Neural progenitor cell (in vitro differentiated cells): ENCODE data around the gene MED12L. TPM values are rescaled to one million over a fixed set of nuclear protein-coding genes. Genes with fewer than 3 reads are reported as not detected.

Experiments
- DNase-seq: peaks from one replicate; pipeline ENCODE4 v3.0.0-alpha.2; 2016; ENCODE audit warnings: low spot score
- H2AFZ ChIP-seq: fragments of 200-600 bp; sonication (generic); replicated peaks from 2 replicates; pipeline ENCODE4 v1.6.1; 2016; ENCODE audit warnings: antibody characterized with exemption
- H3F3A ChIP-seq: fragments of 200-600 bp; sonication (generic); 2 replicates; pipeline ENCODE4 v1.6.1; 2016; ENCODE audit warnings: antibody characterized with exemption, low read depth
- H3K27ac ChIP-seq: fragments of 200-600 bp; sonication (generic); 2 replicates; pipeline ENCODE4 v1.5.1; 2016; ENCODE audit warnings: mild to moderate bottlenecking
- H3K27me3 ChIP-seq: fragments of 200-600 bp; sonication (generic); 2 replicates; pipeline ENCODE4 v1.6.1; 2016; ENCODE audit warnings: mild to moderate bottlenecking, moderate library complexity
- H3K36me3 ChIP-seq: fragments of 200-600 bp; sonication (generic); 2 replicates; pipeline ENCODE4 v1.5.1; 2016
- H3K4me1 ChIP-seq: fragments of 200-600 bp; sonication (generic); 2 replicates; pipeline ENCODE4 v1.6.1; 2016; ENCODE audit warnings: mixed run types
- H3K4me2 ChIP-seq: fragments of 200-600 bp; sonication (generic); 2 replicates; pipeline ENCODE4 v1.6.1; 2016
- H3K4me3 ChIP-seq: fragments of 200-600 bp; sonication (generic); 2 replicates; pipeline ENCODE4 v1.5.1; 2016
- H3K79me2 ChIP-seq: fragments of 200-600 bp; sonication (generic); 2 replicates; pipeline ENCODE4 v1.6.1; 2016; ENCODE audit warnings: low read depth
- H3K9ac ChIP-seq: fragments of 200-600 bp; sonication (generic); 2 replicates; pipeline ENCODE4 v1.6.1; 2016
- H3K9me3 ChIP-seq: fragments of 200-600 bp; sonication (generic); 2 replicates; pipeline ENCODE4 v1.5.1; 2016; ENCODE audit warnings: low read depth
- H4K20me1 ChIP-seq: fragments of 200-600 bp; sonication (generic); 2 replicates; pipeline ENCODE4 v1.6.1; 2016; ENCODE audit warnings: low read depth
- H3K27ac Mint-ChIP-seq: 3 replicates; pipeline ENCODE4 v1.8.0; 2021; ENCODE audit warnings: mixed read lengths
- H3K27me3 Mint-ChIP-seq: 2 replicates; pipeline ENCODE4 v1.8.0; 2022; ENCODE audit warnings: low read depth, mild to moderate bottlenecking, inconsistent platforms, moderate library complexity, mixed read lengths; ENCODE audit not compliant: insufficient read depth
- H3K36me3 Mint-ChIP-seq: 3 replicates; pipeline ENCODE4 v1.8.0; 2021; ENCODE audit warnings: mixed read lengths
- H3K4me1 Mint-ChIP-seq: 3 replicates; pipeline ENCODE4 v1.8.0; 2021; ENCODE audit warnings: mixed read lengths
- H3K4me3 Mint-ChIP-seq: 3 replicates; pipeline ENCODE4 v1.8.0; 2021; ENCODE audit warnings: mild to moderate bottlenecking, moderate library complexity, mixed read lengths
- H3K9me3 Mint-ChIP-seq: 3 replicates; pipeline ENCODE4 v1.8.0; 2020; ENCODE audit warnings: mixed read lengths
- EZH2 ChIP-seq: fragments of 200-600 bp; sonication (generic); IDR thresholded peaks from 2 replicates; pipeline ENCODE4 v1.6.1; 2017; ENCODE audit warnings: antibody characterized with exemption, mild to moderate bottlenecking, moderate library complexity
- EZH2phosphoT487 ChIP-seq: fragments of 200-600 bp; sonication (generic); IDR thresholded peaks from 2 replicates; pipeline ENCODE4 v1.6.1; 2017; ENCODE audit warnings: antibody characterized with exemption
- total RNA-seq: library from RNA; depleted of rRNA; stranded (reverse); fragments of >200 nt; gene quantifications from 2 replicates; pipeline ENCODE4 v1.2.3, GENCODE V29; 2015; ENCODE audit warnings: low replicate concordance
- TF ChIP-seq, protein P1 (sequence below): fragments of 200-600 bp; sonication (generic); IDR thresholded peaks from 2 replicates; pipeline ENCODE4 v1.5.1; 2017; ENCODE audit warnings: antibody characterized with exemption, mild to moderate bottlenecking

Gene MED12L
- total RNA-seq, 1 donor from 2014 or later: 16.5 TPM

DNA sequence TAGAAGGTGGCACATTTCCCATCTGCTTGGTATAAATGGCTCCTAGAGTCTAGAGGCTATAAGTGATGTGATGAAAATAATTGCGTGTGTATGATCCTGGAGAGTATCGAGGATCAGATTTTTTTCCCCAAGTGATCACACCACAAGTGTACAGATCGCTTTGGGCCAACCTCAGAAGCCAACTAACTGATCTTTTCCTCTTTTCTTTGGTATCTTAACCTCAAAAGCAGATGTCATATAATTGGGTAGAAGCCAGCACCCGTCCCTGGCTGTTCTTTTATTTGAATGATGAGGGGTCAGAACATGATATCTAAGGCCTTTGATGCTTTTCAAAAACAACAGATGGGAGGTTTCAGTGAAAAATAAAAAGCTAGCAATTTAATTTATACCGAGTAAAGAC is 189.6 kb downstream of the MED12L start:
- Histone ChIP-seq H3K9ac (no peak overlapping the region), H4K20me1 (no peaks in the 10 kb centered on the region), H3K4me2 (no peak overlapping the region), H3F3A (no peaks in the 10 kb centered on the region), H3K27me3 (no peaks in the 10 kb centered on the region), H3K9me3 (no peaks in the 10 kb centered on the region), H2AFZ (no peak overlapping the region), H3K27ac (no peak overlapping the region), H3K36me3 (no peaks in the 10 kb centered on the region), H3K4me3 (no peak overlapping the region), H3K79me2 (no peaks in the 10 kb centered on the region), H3K4me1 (no peaks in the 10 kb centered on the region)
- peaks cover 2% of the 10 kb centered on the region for H3K4me1 Mint-ChIP-seq
- no peaks in the 10 kb centered on the region for H3K36me3 Mint-ChIP-seq
- H3K27me3 Mint-ChIP-seq: peaks cover 2% of the 10 kb centered on the region
- TF ChIP-seq EZH2phosphoT487 (no peak), EZH2 (no peak)
- TF ChIP-seq, protein P1, sequence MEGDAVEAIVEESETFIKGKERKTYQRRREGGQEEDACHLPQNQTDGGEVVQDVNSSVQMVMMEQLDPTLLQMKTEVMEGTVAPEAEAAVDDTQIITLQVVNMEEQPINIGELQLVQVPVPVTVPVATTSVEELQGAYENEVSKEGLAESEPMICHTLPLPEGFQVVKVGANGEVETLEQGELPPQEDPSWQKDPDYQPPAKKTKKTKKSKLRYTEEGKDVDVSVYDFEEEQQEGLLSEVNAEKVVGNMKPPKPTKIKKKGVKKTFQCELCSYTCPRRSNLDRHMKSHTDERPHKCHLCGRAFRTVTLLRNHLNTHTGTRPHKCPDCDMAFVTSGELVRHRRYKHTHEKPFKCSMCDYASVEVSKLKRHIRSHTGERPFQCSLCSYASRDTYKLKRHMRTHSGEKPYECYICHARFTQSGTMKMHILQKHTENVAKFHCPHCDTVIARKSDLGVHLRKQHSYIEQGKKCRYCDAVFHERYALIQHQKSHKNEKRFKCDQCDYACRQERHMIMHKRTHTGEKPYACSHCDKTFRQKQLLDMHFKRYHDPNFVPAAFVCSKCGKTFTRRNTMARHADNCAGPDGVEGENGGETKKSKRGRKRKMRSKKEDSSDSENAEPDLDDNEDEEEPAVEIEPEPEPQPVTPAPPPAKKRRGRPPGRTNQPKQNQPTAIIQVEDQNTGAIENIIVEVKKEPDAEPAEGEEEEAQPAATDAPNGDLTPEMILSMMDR: no peak
- no peak for DNase-seq
- H3K4me3 Mint-ChIP-seq: no peak overlapping the region
- no peak overlapping the region for H3K27ac Mint-ChIP-seq
- no peaks in the 10 kb centered on the region for H3K9me3 Mint-ChIP-seq

DNA sequence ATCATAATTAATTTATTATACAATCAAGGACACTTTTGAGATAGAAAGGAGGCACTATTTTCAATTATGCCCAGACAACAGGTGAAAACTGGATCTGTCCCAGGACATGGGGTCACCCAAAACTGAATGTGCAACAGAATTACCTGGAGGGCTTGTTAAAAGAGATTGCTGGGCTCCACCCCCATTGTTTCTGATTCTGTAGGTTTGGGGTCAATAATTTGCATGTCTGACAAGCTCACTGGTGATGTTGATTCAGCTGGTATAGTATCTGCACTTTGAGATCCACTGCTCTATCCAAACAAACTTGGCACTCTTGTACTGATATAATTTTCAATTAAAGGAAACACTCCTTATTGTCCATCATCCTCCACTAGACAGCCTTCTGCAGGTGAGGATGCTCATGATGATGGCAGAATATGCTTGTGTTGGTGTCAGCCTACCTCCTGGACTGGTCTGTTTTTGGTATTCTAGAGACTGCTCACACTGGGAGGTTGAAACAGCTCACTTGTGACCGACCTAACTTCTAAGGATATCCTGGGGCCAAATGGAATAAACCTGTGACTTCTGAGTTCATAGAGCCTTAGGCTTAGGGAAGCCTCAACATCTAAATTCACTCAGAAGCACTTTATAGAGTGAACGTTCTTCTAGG is 190.7 kb downstream of the MED12L start:
- no peak overlapping the region for H3K4me3 ChIP-seq

DNA sequence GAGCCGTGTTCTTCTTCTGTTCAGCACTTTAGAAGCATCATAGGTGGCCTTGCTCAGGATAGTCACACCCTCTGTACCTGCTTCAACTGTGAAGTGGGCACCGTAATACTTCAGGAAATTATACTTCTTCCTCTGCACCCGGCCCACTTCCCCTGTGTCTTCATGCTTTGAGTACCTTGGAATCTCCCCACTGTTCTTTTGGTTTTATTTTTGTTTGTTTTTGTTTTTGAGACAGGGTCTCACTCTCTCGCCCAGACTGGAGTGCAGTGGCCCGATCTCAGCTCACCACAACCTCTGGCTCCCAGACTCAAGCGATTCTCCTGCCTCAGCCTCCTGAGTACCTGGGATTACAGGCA is 191.2 kb downstream of the MED12L start:
- Histone ChIP-seq H3K27me3 (no peaks in the 10 kb centered on the region), H3K79me2 (no peaks in the 10 kb centered on the region), H3K4me3 (no peak overlapping the region), H3K9me3 (no peaks in the 10 kb centered on the region), H3K4me2 (no peak overlapping the region), H2AFZ (no peak overlapping the region), H4K20me1 (no peaks in the 10 kb centered on the region), H3K36me3 (no peaks in the 10 kb centered on the region), H3F3A (no peaks in the 10 kb centered on the region), H3K4me1 (no peaks in the 10 kb centered on the region), H3K27ac (no peak overlapping the region), H3K9ac (no peak overlapping the region)
- no peak for DNase-seq
- H3K9me3 Mint-ChIP-seq: no peaks in the 10 kb centered on the region
- H3K4me3 Mint-ChIP-seq: no peak overlapping the region
- H3K36me3 Mint-ChIP-seq: no peaks in the 10 kb centered on the region
- TF ChIP-seq EZH2 (no peak), EZH2phosphoT487 (no peak)
- TF ChIP-seq, protein P1: no peak
- no peak overlapping the region for H3K27ac Mint-ChIP-seq
- peaks cover 4% of the 10 kb centered on the region for H3K27me3 Mint-ChIP-seq
- no peaks in the 10 kb centered on the region for H3K4me1 Mint-ChIP-seq

More for the DNA sequence above, 190.7 kb downstream of the MED12L start:
- no peaks in the 10 kb centered on the region for H3K36me3 ChIP-seq
- H3K4me3 Mint-ChIP-seq: no peak overlapping the region
- no peaks in the 10 kb centered on the region for H3K27me3 ChIP-seq
- no peak overlapping the region for H3K27ac ChIP-seq
- H3K9me3 Mint-ChIP-seq: no peaks in the 10 kb centered on the region
- no peaks in the 10 kb centered on the region for H3K4me1 ChIP-seq
- no peak overlapping the region for H3K9ac ChIP-seq
- H3K36me3 Mint-ChIP-seq: no peaks in the 10 kb centered on the region
- H3K9me3 ChIP-seq: no peaks in the 10 kb centered on the region
- no peak for DNase-seq
- H3K27ac Mint-ChIP-seq: no peak overlapping the region
- no peaks in the 10 kb centered on the region for H3F3A ChIP-seq
- no peaks in the 10 kb centered on the region for H3K79me2 ChIP-seq
- H3K4me1 Mint-ChIP-seq: no peaks in the 10 kb centered on the region
- TF ChIP-seq, protein P1: no peak
- no peak for TF ChIP-seq EZH2
- TF ChIP-seq EZH2phosphoT487: no peak
- H4K20me1 ChIP-seq: no peaks in the 10 kb centered on the region
- peaks cover 4% of the 10 kb centered on the region for H3K27me3 Mint-ChIP-seq
- no peak overlapping the region for H3K4me2 ChIP-seq
- H2AFZ ChIP-seq: no peak overlapping the region
